ENCODE measurements around the gene UBR2. TPM values are rescaled to one million over a fixed set of nuclear protein-coding genes. Genes with fewer than 3 reads are reported as not detected.

Gene UBR2
- total RNA-seq (2014; rRNA removed; shearing (Covaris generic)) = 17.9 and 19.9 TPM in 2 replicates
- 8.1 and 10.8 TPM in 2 replicates for polyA plus RNA-seq (2015; cell fraction: cytosol; rRNA removed)
- 18.1 and 20.2 TPM in 2 replicates for polyA plus RNA-seq (2015; cell fraction: nucleus; rRNA removed)

DNA sequence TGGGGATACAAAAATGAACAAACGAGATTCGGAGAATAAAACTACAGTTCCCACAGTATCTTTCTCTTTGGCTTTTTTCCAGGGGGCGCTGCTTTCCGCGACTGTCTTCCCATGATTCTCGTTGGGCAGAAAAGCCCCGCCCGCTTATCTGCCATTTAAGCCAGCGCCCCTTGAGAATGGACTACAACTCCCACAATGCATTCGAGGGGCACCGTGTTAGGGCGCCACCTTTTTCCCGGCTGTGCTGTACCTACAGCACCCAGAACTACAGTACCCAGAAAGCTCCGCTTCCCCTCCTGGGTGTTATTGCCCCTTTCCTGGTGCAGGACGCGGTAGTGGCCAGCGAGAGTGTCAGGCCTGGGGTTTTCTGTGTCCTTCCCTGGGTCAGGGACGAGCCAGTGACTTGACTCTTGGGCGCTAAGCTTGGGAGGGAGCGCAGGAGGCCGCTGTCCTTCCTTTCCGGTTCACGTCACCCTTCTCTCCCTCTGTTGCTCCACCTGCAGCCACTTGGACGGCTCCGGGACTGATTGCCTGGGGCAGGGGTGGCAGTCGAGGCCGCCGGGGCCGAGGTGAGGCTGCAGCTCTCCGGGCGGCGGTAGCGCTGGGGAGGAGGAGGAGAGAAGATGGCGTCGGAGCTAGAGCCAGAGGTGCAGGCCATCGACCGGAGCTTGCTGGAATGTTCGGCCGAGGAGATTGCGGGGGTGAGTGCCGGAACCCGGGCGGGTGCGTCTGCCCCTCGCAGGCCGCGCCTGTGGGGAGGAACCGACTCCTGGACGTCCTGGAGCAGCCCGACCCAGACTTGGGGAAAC lies at the start of gene UBR2:
Gene UBR2 (plus strand): TSS at position 333 of the 809 bp plus-strand sequence. CDS start 291 bp downstream, at position 624.
- peak; percentile 99 for DNase-seq (ENCODE audit: low read depth, low spot score)
- in situ Hi-C loops (cut with HindIII; ENCODE audit: low pct_unique_long_range_greater_than_20kb, low sequenced_read_pairs) = no loop called here

DNA sequence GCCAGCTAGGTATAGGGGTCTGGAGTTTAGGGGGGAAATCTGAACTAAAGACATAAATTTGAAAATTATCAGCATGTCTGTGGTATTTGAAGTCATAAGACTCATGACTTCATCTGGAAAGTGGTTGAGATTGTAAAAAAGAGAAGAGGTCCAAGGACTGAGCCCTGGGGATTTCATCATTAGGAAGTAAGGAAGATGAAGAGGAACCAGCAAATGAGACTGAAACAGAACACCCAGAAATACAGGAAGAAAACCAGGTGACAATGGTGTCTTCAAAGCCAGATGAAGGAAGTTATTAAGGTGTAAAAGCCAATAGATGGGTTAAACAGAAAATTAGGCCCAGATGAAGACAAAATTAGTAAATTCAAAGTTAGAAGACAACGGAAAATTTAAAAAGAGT lies 49.1 kb upstream of the UBR2 start:
- DNase-seq (ENCODE audit: low read depth, low spot score) = no peak
- in situ Hi-C loops (cut with HindIII; ENCODE audit: low pct_unique_long_range_greater_than_20kb, low sequenced_read_pairs) = no loop called here

DNA sequence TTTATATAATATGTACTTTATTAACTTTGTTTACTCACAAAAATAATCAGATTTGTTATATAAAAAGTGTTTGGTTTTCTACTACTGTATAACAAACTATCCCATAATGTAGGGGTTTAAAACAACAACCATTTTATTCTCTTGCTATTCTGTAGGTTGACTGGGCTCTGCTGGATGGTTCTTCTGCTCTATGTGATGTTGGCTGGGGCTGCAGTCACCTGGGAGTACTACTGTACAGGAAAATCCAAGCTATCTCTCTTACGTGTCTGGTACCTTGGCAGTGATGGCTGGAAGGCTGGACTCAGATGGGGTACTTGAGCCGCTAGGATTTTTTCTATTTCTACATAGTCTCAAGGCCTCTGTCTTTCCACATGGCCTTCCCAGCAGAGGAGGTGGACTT lies 44.0 kb upstream of the UBR2 start:
- in situ Hi-C loops (cut with HindIII; ENCODE audit: low pct_unique_long_range_greater_than_20kb, low sequenced_read_pairs) = no loop called here
- no peak for DNase-seq (ENCODE audit: low read depth, low spot score)

DNA sequence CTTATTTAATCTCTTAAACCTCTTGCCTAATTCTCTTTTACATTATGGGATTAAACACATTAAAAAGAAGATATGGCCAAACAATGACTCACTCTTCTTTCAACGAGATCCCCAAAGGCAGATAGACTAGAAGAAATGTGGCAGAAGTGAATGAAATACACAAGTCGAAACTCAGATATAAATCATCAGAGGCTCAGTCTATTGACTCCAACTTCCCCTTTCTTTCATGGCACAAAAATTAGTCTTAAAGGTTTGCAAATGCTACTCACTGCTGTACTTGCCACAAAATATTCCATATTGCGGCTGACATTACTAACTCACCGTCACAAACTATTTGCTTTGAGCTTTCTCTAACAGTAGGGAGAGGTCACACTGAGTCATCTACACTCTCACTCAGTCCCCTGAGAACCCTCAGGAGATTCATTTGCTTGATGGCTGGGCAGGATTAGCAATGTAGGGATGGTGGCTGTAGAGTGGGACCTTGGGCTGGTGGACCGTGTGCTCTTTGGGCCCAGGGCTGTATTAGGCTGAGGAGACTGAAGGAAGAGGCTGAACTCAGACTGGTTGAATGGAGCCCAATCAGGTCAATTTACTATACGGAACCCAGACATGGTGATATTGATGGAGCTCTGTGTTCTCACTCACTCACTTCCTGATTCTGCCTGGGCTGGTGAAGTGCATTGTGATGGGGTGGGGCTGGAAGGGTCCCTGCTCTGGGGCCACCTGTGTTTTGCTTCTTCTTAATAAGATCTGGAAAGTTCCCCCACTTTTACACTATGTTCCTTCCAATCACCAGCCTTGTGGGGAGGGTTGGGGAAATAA lies 42.8 kb upstream of the UBR2 start:
- no peak for DNase-seq (ENCODE audit: low read depth, low spot score)
- in situ Hi-C loops (cut with HindIII; ENCODE audit: low pct_unique_long_range_greater_than_20kb, low sequenced_read_pairs) = no loop called here

DNA sequence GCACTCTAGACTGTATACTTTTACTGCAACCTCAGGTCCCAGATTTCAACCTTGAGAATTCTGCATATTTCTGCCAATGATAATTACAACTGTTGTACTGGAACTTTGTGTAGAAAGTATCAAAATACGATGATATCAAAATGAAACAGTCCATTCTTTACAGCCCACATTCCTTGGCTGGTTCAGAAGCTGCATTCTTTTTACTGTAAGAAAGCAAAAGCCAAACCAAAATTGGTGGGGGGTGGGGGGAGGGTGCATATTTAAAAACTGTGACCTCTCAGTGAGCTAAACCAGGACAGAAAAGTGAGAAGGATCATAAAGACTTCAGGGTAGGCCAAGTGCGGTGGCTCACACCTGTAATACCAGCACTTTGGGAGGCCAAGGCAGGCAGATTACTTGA lies 41.8 kb upstream of the UBR2 start:
- in situ Hi-C loops (cut with HindIII; ENCODE audit: low pct_unique_long_range_greater_than_20kb, low sequenced_read_pairs) = no loop called here

DNA sequence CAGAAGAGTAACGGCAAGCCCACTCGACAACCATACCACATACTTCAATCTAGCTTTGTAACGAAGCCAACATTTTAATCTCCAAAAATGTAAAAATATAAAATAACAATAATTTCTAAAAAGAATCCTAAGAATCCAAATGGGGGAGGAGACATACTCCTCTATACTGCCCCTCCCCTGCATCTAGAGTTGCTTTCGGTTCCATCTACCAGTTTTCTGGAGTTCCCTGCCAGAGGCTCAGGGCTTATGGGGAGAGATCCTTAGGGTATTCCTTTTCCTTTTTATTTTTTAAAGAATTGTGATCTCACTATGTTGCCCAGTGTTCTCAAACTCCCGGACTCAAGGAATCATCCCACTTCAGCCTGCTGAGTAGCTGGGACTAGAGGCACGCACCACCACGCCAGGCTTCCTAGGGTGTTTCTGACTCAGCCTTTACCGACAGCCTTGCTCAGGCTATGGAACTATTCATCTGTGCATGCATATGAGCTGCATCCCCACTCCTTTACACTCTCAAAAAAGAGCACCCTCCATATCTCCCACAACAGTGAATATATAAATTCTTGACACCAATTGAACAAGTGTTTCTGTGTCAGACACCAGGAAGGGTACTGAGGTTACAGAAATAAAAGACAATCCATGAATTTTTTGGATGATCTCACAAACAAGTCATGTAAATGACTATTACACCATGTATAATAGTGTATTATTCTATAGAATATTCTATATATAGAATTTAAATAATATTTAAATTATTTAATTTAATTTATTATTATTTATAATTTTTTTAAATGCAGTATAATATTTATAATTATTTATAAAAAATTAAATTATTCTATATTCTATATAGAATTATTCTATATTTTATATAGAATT lies 40.7 kb upstream of the UBR2 start:
- DNase-seq (ENCODE audit: low read depth, low spot score) = no peak
- in situ Hi-C loops (cut with HindIII; ENCODE audit: low pct_unique_long_range_greater_than_20kb, low sequenced_read_pairs) = no loop called here

More for the DNA sequence above, 41.8 kb upstream of the UBR2 start:
- DNase-seq (ENCODE audit: low read depth, low spot score) = no peak

DNA sequence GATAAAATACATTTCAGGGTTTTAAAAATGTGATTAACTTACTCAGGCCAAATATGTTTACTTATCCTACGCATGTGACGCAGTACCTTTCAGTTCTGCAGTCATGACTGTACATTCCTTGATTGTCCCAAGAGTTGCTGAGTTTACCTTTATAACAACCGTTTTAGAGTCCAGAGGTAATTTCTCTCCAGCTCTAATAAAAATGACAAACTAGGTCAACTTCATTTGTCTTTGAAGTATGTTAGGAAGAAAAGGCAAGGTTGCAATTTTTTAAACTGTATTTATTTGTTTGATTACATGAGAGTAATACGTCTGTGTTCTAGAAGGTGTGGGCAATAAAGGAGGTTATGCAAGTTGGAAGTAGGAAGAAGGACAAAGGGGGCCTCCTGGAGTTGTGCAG lies 38.6 kb upstream of the UBR2 start:
- in situ Hi-C loops (cut with HindIII; ENCODE audit: low pct_unique_long_range_greater_than_20kb, low sequenced_read_pairs) = no loop called here
- no peak for DNase-seq (ENCODE audit: low read depth, low spot score)

DNA sequence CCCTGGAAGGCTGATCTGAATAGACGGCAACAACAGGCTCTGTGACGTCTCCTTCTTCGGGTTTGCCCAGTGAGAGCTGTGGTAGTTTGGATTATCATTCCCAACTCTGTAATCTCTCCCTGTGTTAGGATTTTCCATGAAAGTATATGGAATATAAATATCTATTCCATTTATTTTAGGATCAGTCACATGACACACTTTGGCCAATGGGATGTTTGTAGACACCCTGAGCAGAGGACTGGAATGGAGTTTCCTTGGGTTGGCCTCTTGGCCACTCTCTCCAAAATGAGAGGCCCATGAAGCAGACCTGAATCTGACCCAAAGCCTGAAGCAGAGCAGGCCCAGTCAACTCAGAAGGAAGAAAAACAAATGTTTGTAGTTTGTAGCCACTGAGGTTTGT lies 37.2 kb upstream of the UBR2 start:
- in situ Hi-C loops (cut with HindIII; ENCODE audit: low pct_unique_long_range_greater_than_20kb, low sequenced_read_pairs) = no loop called here
- no peak for DNase-seq (ENCODE audit: low read depth, low spot score)

DNA sequence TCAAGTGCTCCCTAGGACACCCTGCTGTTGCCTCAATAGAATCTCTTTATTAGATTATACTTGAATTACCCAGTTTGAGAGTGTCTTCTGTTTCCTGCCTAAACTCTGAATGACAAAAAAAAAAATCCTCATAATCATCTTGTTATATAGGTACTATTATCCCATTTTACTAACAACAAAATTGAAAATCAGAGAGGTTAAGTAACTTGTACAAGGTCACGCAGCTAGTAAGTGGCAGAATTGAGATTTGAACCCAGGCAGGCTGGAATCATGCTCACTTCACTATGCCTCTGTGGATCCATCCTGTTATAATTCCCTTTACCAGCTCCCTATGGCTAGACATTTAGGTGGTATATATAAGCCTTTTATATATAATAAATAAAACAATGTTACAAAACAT lies 36.6 kb upstream of the UBR2 start:
- in situ Hi-C loops (cut with HindIII; ENCODE audit: low pct_unique_long_range_greater_than_20kb, low sequenced_read_pairs) = no loop called here
- no peak for DNase-seq (ENCODE audit: low read depth, low spot score)

DNA sequence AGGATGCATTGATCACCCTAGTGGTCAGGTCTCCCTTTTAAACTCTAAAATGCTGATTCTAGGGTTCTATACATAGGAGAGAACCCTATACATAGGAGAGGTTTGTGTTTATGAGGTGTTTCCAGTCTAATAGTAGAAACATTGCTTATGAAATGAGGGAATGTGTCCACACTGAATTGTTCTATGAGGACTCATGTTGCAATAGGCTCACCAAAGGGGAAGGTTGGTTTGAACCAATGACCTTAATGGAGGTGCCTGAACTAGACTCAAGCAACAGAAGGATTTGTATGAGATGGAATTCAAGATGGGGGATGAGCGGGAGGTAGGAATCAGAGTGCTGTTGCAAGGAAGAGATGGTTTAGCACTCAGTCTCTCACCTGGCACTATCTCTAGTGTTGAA lies 33.5 kb upstream of the UBR2 start:
- DNase-seq (ENCODE audit: low read depth, low spot score) = no peak
- in situ Hi-C loops (cut with HindIII; ENCODE audit: low pct_unique_long_range_greater_than_20kb, low sequenced_read_pairs) = no loop called here

DNA sequence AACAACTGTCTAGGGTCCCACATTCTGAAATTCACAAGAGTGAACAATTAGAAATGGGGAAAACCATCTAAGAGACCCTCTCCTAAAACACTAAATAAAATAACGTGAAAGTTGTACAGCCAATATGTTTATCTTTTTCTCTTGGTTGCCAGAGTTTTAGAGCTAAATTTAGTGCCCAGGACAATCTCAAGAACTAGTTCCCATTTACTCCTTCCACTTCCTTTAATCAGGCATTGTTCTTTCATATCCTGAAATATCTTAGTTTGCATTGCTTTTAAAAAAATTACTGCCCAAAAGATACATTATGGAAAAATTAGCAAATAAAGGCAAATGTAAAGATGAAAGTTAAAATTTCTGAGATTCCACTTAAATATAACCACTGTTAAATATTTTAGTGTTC lies 33.1 kb upstream of the UBR2 start:
- DNase-seq (ENCODE audit: low read depth, low spot score) = no peak
- in situ Hi-C loops (cut with HindIII; ENCODE audit: low pct_unique_long_range_greater_than_20kb, low sequenced_read_pairs) = no loop called here

DNA sequence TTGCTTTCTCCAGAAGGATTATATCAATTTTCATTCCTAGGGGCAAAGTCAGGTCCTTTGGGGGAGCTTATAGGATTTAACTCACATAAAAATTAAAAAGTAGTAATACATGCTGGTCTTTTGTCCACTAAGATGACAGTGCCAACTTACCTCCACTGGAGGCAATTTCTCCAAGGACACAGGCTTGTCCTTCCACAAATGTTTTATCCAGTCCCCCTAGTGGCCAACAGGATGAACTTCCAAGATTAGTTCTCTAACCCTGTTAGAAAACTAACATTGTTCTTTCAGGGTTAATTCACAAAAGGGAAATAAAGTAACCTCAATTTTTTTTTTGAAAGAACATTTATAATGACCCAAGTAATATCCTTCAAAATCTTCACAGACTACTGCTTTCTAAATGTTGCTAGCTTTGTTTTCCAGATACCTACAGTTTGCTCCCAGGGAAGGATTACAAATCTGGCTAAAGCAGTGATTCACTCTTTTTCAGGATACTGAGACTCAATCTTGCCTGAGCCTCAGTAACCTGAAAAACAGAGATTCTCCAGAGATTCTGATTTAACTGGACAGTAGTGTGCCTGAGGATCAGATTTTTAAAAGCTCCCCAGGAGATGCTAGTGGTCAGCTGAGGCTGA lies 31.7 kb upstream of the UBR2 start:
- DNase-seq (ENCODE audit: low read depth, low spot score) = peak; percentile 73
- in situ Hi-C loops (cut with HindIII; ENCODE audit: low pct_unique_long_range_greater_than_20kb, low sequenced_read_pairs) = no loop called here

DNA sequence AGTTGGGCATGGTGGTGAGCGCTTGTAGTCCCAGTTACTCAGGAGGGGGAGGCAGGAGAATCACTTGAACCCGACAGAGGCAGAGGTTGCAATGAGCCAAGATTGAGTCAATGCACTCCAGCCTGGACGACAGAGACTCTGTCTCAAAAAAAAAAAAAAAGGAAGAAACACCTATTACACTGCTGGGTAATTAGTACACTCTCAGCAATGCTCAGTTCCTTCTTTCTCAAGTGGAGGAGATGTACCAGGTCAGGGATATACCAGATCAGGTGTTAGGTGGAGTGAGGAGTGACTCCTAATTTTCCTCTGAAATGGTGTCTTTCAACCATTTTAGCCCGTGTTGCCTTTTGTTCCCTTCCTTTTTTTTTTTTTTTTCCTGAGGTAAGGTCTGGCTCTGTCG lies 30.0 kb upstream of the UBR2 start:
- DNase-seq (ENCODE audit: low read depth, low spot score) = no peak
- in situ Hi-C loops (cut with HindIII; ENCODE audit: low pct_unique_long_range_greater_than_20kb, low sequenced_read_pairs) = no loop called here

DNA sequence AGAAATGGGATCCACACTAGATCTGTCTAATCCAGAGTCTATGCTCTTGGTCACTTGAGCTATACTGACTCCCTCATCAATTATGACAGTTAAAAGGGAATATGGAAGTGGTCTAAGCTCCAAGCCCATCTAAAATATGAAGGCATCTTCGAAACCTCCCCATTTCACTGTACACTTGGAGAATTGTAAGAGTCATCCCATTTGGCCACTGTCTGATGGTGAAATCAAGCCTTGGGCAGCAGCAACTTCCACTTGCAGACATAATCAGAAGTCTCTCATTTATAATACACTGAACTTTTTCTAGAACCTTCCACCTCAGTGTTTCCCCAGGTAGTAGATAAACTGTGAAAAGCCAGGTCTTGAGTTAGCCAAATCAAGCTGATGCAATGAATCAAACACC lies 26.3 kb upstream of the UBR2 start:
- DNase-seq (ENCODE audit: low read depth, low spot score) = no peak
- in situ Hi-C loops (cut with HindIII; ENCODE audit: low pct_unique_long_range_greater_than_20kb, low sequenced_read_pairs) = no loop called here

DNA sequence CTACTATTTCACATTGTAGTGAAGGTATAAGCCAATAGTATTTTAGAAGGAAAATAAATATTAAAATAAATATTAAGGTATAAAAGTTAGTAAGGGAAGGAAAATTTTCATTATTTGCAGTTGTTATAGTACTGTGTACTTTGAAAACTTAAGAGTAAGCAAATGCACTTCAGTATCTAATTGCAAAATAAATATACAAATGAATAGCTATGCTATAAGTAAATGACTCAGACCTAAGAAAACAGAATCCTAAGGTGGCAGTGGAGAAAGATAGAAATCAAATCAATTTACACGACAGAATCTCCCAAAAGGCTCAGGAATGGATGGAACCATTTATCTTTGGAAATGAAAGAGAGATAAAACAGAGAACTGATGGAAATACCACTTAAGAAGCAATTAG lies 24.7 kb upstream of the UBR2 start:
- DNase-seq (ENCODE audit: low read depth, low spot score) = no peak
- in situ Hi-C loops (cut with HindIII; ENCODE audit: low pct_unique_long_range_greater_than_20kb, low sequenced_read_pairs) = no loop called here

DNA sequence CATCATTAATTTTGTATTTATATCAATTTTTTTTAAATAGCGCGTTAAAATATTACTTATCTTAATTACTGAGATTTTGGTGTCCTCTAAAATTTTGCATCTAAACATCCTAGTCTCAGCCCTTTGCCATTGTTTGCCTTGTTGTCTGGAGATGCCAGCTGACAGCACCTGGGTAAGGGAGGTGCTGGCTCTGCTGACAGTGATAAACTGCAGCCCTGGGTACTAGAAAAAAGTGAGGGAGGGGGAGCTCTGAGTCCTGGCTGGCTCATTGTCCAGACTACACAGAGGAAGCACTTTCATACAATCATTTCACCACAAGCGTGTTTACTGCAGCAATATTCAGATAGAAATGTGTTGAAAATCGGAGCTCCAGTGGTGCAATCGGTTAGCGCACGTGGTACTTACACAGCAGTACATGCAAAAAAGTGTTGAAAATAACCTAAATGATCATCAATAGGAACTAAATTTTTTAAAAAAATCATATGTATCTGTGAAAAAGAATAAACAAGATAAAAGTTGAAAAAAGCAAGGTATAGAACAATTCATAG lies 18.5 kb upstream of the UBR2 start:
- in situ Hi-C loops (cut with HindIII; ENCODE audit: low pct_unique_long_range_greater_than_20kb, low sequenced_read_pairs) = no loop called here
- no peak for DNase-seq (ENCODE audit: low read depth, low spot score)
